Neuronal stem cell (in vitro differentiated cells): ENCODE measurements around the gene HEATR1.

Experiments
- DNase-seq: peaks from one replicate; pipeline ENCODE4 v3.0.0-alpha.2; 2013; ENCODE audit warnings: low spot score
- H2AFZ ChIP-seq: one replicate; pipeline ENCODE4 v1.6.1; 2013; ENCODE audit warnings: mild to moderate bottlenecking, low read length, inconsistent platforms
- H2AK5ac ChIP-seq: 2 replicates; pipeline ENCODE4 v1.6.1; 2013; ENCODE audit warnings: low read depth, mild to moderate bottlenecking, inconsistent platforms, low read length, moderate library complexity, mixed read lengths
- H2BK120ac ChIP-seq: 2 replicates; pipeline ENCODE4 v1.6.1; 2013; ENCODE audit warnings: low read depth, mild to moderate bottlenecking, inconsistent platforms, low read length, moderate library complexity, mixed read lengths
- H2BK12ac ChIP-seq: one replicate; pipeline ENCODE4 v1.6.1; 2013; ENCODE audit warnings: low read length, inconsistent platforms
- H2BK15ac ChIP-seq: 2 replicates; pipeline ENCODE4 v1.6.1; 2013; ENCODE audit warnings: mild to moderate bottlenecking, low read length, inconsistent platforms, mixed read lengths
- H2BK5ac ChIP-seq: one replicate; pipeline ENCODE4 v1.6.1; 2013; ENCODE audit warnings: inconsistent platforms, mild to moderate bottlenecking, low read length, moderate library complexity
- H3K14ac ChIP-seq: one replicate; pipeline ENCODE4 v1.6.1; 2013; ENCODE audit warnings: low read length, inconsistent platforms
- H3K18ac ChIP-seq: 2 replicates; pipeline ENCODE4 v1.6.1; 2013; ENCODE audit warnings: low read length, inconsistent platforms
- H3K23ac ChIP-seq: 2 replicates; pipeline ENCODE4 v1.6.1; 2013; ENCODE audit warnings: low read depth, mild to moderate bottlenecking, mixed read lengths, low read length, inconsistent platforms; ENCODE audit not compliant: poor library complexity
- H3K27ac ChIP-seq: replicated peaks from 3 replicates; pipeline ENCODE4 v1.5.1; 2013; ENCODE audit warnings: low read length, inconsistent platforms
- H3K27me3 ChIP-seq, 3 experiments: 2 replicates each; pipeline ENCODE4 v1.6.1; 2013; ENCODE audit warnings: low read length in 3 of 3, mild to moderate bottlenecking in 2 of 3, inconsistent platforms in 1 of 3, low read depth in 1 of 3, mixed read lengths in 1 of 3, moderate library complexity in 1 of 3; ENCODE audit not compliant: control insufficient read depth in 3 of 3, insufficient read depth in 3 of 3
- H3K36me3 ChIP-seq, 2 donors: replicated peaks in 1 of 2; 2 replicates each; pipeline ENCODE4 v1.6.1; 2013; ENCODE audit warnings: low read length in 2 of 2; ENCODE audit not compliant: control insufficient read depth in 2 of 2, insufficient read depth in 2 of 2
- H3K4ac ChIP-seq: 2 replicates; pipeline ENCODE4 v1.6.1; 2013; ENCODE audit warnings: inconsistent platforms, mild to moderate bottlenecking, low read length, moderate library complexity
- H3K4me1 ChIP-seq, 2 donors: 1 replicate in 1 of 2; 2 replicates in 1 of 2; pipeline ENCODE4 v1.6.1; 2013; ENCODE audit warnings: low read length in 2 of 2, low read depth in 1 of 2; ENCODE audit not compliant: control insufficient read depth in 2 of 2, insufficient read depth in 1 of 2
- H3K4me2 ChIP-seq: one replicate; pipeline ENCODE4 v1.6.1; 2013; ENCODE audit warnings: mild to moderate bottlenecking, low read length, inconsistent platforms; ENCODE audit not compliant: insufficient read depth, poor library complexity, severe bottlenecking
- H3K4me3 ChIP-seq, 2 donors: 2 replicates each; pipeline ENCODE4 v1.5.1; 2013; ENCODE audit warnings: low read length in 2 of 2, mild to moderate bottlenecking in 2 of 2, inconsistent platforms in 1 of 2, moderate library complexity in 1 of 2
- H3K79me1 ChIP-seq: one replicate; pipeline ENCODE4 v1.6.1; 2013; ENCODE audit warnings: low read depth, mild to moderate bottlenecking, inconsistent platforms, low read length, moderate library complexity
- H3K9ac ChIP-seq: one replicate; pipeline ENCODE4 v1.6.1; 2013; ENCODE audit warnings: mild to moderate bottlenecking, low read depth, low read length, inconsistent platforms; ENCODE audit not compliant: poor library complexity
- H3K9me3 ChIP-seq, 2 donors: replicated peaks in 1 of 2; 2 replicates each; pipeline versions ENCODE3 to v1.6.1; 2013; ENCODE audit warnings: low read length in 2 of 2, mild to moderate bottlenecking in 2 of 2, inconsistent platforms in 1 of 2, low read depth in 1 of 2, mixed read lengths in 1 of 2, moderate library complexity in 1 of 2; ENCODE audit not compliant: control insufficient read depth in 2 of 2, insufficient read depth in 1 of 2
- H4K8ac ChIP-seq: one replicate; pipeline ENCODE4 v1.6.1; 2013; ENCODE audit warnings: low read depth, mild to moderate bottlenecking, inconsistent platforms, low read length, moderate library complexity
- H4K91ac ChIP-seq: one replicate; pipeline ENCODE4 v1.6.1; 2013; ENCODE audit warnings: low read length, low read depth, mild to moderate bottlenecking, inconsistent platforms; ENCODE audit not compliant: poor library complexity
- WGBS, 2 donors: extraction: QIAGEN DNeasy Blood & Tissue Kit; methylation state at CpG; one replicate each; pipeline ENCODE4 v1.1.7; 2013; ENCODE audit warnings: missing lambda C conversion rate in 2 of 2, mixed read lengths in 1 of 2; ENCODE audit not compliant: insufficient read length in 2 of 2, insufficient replicate concordance in 1 of 2; ENCODE audit errors: extremely low coverage in 2 of 2; 5-methylcytosine and 5-hydroxymethylcytosine counted together

Gene HEATR1

DNA sequence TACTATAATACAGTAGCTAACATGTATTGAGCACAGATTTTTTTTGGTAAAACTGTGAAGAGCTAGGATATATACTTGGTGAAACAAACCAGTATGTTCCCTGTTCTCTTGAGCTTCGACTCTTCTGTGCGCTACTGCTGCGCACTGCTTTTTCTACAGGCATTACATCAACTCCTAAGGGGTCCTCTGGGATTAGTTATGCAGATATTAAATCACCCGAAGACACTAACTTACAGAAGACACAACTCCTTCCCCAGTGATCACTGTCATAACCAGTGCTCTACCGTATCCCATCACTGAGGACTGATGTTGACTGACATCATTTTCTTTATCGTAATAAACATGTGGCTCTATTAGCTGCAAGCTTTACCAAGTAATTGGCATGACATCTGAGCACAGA, 55.9 kb downstream of the HEATR1 start:
- H3K36me3 ChIP-seq, result peaks cover 19 to 97% of the 10 kb centered on the region in 2 donors
- no peak overlapping the region for H2BK120ac ChIP-seq
- H2BK15ac ChIP-seq, result no peak overlapping the region
- no peaks in the 10 kb centered on the region for H3K27me3 ChIP-seq
- H2BK12ac ChIP-seq, result no peak overlapping the region
- WGBS, 2 donors, result no CpG with 5 or more reads among the region's 6 CpGs
- H2AFZ ChIP-seq, result no peak overlapping the region
- H2BK5ac ChIP-seq, result no peak overlapping the region
- no peak overlapping the region for H3K4me3 ChIP-seq
- H4K91ac ChIP-seq, result no peak overlapping the region
- H3K9ac ChIP-seq, result no peak overlapping the region
- no peak overlapping the region for H3K4me2 ChIP-seq
- H3K4me1 ChIP-seq, result no peaks in the 10 kb centered on the region
- no peaks in the 10 kb centered on the region for H3K79me1 ChIP-seq
- DNase-seq, result no peak
- no peak overlapping the region for H3K23ac ChIP-seq
- no peak overlapping the region for H3K4ac ChIP-seq
- H3K9me3 ChIP-seq, result no peaks in the 10 kb centered on the region
- no peak overlapping the region for H3K14ac ChIP-seq
- H4K8ac ChIP-seq, result no peak overlapping the region
- H3K18ac ChIP-seq, result no peak overlapping the region
- no peak overlapping the region for H3K27ac ChIP-seq
- no peak overlapping the region for H2AK5ac ChIP-seq

DNA sequence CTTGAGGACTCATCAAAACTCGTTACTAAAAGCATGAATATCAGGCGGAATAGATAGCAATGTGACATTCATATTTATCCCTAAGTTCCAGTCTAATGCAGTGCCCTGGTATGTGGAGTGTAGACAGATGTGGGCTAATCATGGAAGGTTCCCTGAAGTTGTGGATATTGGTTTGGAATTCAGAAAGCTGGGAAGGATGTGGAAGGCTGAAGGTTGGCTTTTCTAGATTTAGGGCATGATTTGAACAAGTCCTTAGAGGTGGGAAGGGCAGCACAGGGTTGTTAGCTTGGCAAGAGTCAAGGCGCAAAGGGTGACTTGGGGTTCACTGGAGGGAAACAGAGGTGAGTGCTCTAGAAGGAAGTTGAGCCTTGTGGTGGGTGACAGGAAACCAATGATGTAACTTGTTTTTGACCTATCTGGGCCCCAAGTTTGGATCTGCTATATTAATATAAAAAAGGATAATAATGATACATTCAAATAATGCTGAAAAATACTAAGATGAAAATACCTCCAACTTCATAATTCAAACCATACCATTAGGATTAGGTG, 58.6 kb downstream of the HEATR1 start:
- Histone ChIP-seq H3K4me1 (no peaks in the 10 kb centered on the region), H3K23ac (no peak overlapping the region), H2BK5ac (no peak overlapping the region), H3K9me3 (no peaks in the 10 kb centered on the region), H3K79me1 (no peaks in the 10 kb centered on the region), H3K14ac (no peak overlapping the region), H4K91ac (no peak overlapping the region), H2AK5ac (no peak overlapping the region), H3K18ac (no peak overlapping the region), H2BK15ac (no peak overlapping the region), H2BK12ac (no peak overlapping the region), H2AFZ (no peak overlapping the region), H3K27me3 (no peaks in the 10 kb centered on the region), H3K4ac (no peak overlapping the region), H3K9ac (no peak overlapping the region), H4K8ac (no peak overlapping the region), H3K4me2 (no peak overlapping the region), H3K36me3 (peaks cover 16 to 90% of the 10 kb centered on the region in 2 donors), H3K27ac (no peak overlapping the region), H3K4me3 (no peak overlapping the region), H2BK120ac (no peak overlapping the region)
- no peak for DNase-seq
- WGBS, 2 donors, result no CpG with 5 or more reads among the region's 3 CpGs

DNA sequence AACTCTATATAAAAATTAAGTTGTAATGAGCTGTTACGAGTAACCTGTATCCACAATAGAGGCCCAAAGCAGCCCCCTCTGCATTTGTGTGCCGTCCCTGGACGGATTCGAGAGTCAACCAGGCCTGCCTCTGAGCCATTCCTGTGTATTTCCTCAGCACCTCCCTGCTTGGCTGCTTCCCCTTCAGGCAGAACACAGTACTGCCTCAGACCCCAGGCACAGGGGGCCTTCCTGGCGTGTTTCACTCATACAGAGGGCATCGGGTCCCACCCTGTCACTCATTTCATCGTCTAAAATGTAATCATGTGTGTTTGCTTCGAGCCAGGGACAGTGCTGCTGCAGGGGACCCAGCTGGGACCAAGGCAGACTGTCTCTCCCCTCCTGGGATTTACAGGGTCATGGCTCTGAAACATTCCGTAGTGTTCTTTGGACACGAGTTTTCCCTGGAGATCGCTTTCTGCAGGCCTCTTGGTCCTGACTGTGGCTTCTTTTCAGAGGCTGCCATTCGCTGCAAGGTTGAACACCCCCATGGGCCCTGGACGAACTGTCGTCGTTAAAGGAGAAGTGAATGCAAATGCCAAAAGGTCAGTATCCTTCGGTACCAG, 61.1 kb downstream of the HEATR1 start:
- H3K79me1 ChIP-seq, result no peaks in the 10 kb centered on the region
- no CpG with 5 or more reads among the region's 16 CpGs for WGBS, 2 donors
- peaks cover 12 to 66% of the 10 kb centered on the region in 2 donors for H3K36me3 ChIP-seq
- no peak for DNase-seq
- H3K4me1 ChIP-seq, result no peaks in the 10 kb centered on the region
- no peaks in the 10 kb centered on the region for H3K27me3 ChIP-seq
- H2BK12ac ChIP-seq, result no peak overlapping the region
- no peak overlapping the region for H3K9ac ChIP-seq
- peak overlapping the region; percentile 60 for H3K4ac ChIP-seq
- H4K91ac ChIP-seq, result no peak overlapping the region
- H2BK15ac ChIP-seq, result no peak overlapping the region
- H3K4me2 ChIP-seq, result no peak overlapping the region
- no peak overlapping the region for H3K23ac ChIP-seq
- no peak overlapping the region for H2AFZ ChIP-seq
- H2AK5ac ChIP-seq, result no peak overlapping the region
- H3K9me3 ChIP-seq, result no peaks in the 10 kb centered on the region
- H2BK5ac ChIP-seq, result no peak overlapping the region
- no peak overlapping the region for H3K14ac ChIP-seq
- H4K8ac ChIP-seq, result no peak overlapping the region
- H3K18ac ChIP-seq, result no peak overlapping the region
- no peak overlapping the region for H3K27ac ChIP-seq
- no peak overlapping the region for H2BK120ac ChIP-seq
- H3K4me3 ChIP-seq, result no peak overlapping the region

DNA sequence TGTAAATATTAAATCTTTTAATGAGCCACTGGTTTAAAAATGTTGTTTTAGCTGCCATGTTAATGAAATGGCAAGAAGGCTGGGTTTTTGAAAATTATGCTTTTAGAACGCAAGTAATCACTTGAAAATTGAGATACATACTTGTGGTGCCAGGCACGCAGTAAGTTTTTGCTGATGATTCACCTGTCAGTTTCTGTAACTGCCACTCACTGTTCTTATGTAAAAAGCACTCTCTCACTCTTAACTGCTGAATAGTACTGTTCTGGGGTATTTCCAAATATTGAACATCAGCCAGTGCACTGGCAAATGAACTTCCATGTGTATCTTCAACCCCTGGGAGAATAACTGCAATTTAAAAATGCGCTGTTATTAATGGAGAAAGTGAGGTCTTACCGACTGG, 62.6 kb downstream of the HEATR1 start:
- DNase-seq, result no peak
- H3K27me3 ChIP-seq, result no peaks in the 10 kb centered on the region
- no peak overlapping the region for H3K18ac ChIP-seq
- WGBS, 2 donors, result no CpG with 5 or more reads among the region's 4 CpGs
- H4K8ac ChIP-seq, result no peak overlapping the region
- no peak overlapping the region for H2AFZ ChIP-seq
- no peak overlapping the region for H3K4me2 ChIP-seq
- H2AK5ac ChIP-seq, result no peak overlapping the region
- no peak overlapping the region for H3K4me3 ChIP-seq
- H3K36me3 ChIP-seq, result peaks cover 9 to 51% of the 10 kb centered on the region in 2 donors
- no peak overlapping the region for H4K91ac ChIP-seq
- no peak overlapping the region for H3K14ac ChIP-seq
- H2BK15ac ChIP-seq, result no peak overlapping the region
- no peak overlapping the region for H2BK120ac ChIP-seq
- no peak overlapping the region for H3K27ac ChIP-seq
- no peak overlapping the region for H3K23ac ChIP-seq
- no peaks in the 10 kb centered on the region for H3K79me1 ChIP-seq
- no peaks in the 10 kb centered on the region for H3K4me1 ChIP-seq
- no peak overlapping the region for H2BK12ac ChIP-seq
- no peak overlapping the region for H3K4ac ChIP-seq
- no peak overlapping the region for H3K9ac ChIP-seq
- no peak overlapping the region for H2BK5ac ChIP-seq
- H3K9me3 ChIP-seq, result no peaks in the 10 kb centered on the region
